Ishikawa (cell line): ENCODE measurements around the gene CDK7.

ENCODE experiments used
- CEBPB ChIP-seq: IDR thresholded peaks from 2 replicates; pipeline ENCODE4 v1.6.1; 2012
- CREB1 ChIP-seq: IDR thresholded peaks from 2 replicates; pipeline ENCODE4 v1.6.1; 2012; ENCODE audit warnings: low read depth
- EGR1 ChIP-seq: IDR thresholded peaks from 2 replicates; pipeline ENCODE4 v1.6.1; 2012
- EP300 ChIP-seq: IDR thresholded peaks from 2 replicates; pipeline ENCODE4 v1.6.1; 2012; ENCODE audit warnings: borderline replicate concordance
- FOXM1 ChIP-seq: IDR thresholded peaks from 2 replicates; pipeline ENCODE4 v1.6.1; 2012; ENCODE audit warnings: low read depth, borderline replicate concordance
- NFIC ChIP-seq: IDR thresholded peaks from 2 replicates; pipeline ENCODE4 v1.6.1; 2012
- RAD21 ChIP-seq: IDR thresholded peaks from 2 replicates; pipeline ENCODE4 v1.6.1; 2012; ENCODE audit warnings: low read depth
- TAF1 ChIP-seq: IDR thresholded peaks from 2 replicates; pipeline ENCODE4 v1.6.1; 2012; ENCODE audit warnings: low read depth, mild to moderate bottlenecking
- TCF12 ChIP-seq: IDR thresholded peaks from 2 replicates; pipeline ENCODE4 v1.6.1; 2012; ENCODE audit warnings: low read depth
- TEAD4 ChIP-seq: IDR thresholded peaks from 2 replicates; pipeline ENCODE4 v1.6.1; 2012
- YY1 ChIP-seq: IDR thresholded peaks from 2 replicates; pipeline ENCODE4 v1.6.1; 2012; ENCODE audit warnings: low read depth
- ZBTB7A ChIP-seq: IDR thresholded peaks from 2 replicates; pipeline ENCODE4 v1.6.1; 2012; ENCODE audit warnings: low read depth
- TF ChIP-seq, protein P1 (sequence below): IDR thresholded peaks from 2 replicates; pipeline ENCODE4 v1.6.1; 2012; ENCODE audit warnings: low read depth, mild to moderate bottlenecking
- TF ChIP-seq, protein P2 (sequence below): IDR thresholded peaks from 2 replicates; pipeline ENCODE4 v1.6.1; 2012
- TF ChIP-seq, protein P3 (sequence below): IDR thresholded peaks from 2 replicates; pipeline ENCODE4 v1.6.1; 2012

Gene CDK7

DNA sequence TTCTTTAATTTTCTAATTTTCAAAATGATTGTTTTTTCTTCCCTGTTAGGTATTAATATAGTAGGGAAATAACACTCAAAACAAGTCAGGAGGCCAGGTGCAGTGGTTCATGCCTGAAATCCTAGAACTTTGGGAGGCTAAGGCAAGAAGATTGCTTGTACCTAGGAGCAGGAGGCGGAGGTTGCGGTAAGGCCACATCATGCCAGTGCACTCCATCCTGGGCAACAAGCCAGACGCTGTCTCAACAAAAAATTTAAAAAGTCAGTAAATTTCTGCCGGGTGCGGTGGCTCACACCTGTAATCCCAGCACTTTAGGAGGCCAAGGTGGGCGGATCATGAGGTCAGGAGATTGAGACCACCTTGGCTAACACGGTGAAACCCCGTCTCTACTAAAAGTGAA lies 10.2 kb upstream of the CDK7 start:
- no peak for TF ChIP-seq EGR1
- TF ChIP-seq, protein P1, sequence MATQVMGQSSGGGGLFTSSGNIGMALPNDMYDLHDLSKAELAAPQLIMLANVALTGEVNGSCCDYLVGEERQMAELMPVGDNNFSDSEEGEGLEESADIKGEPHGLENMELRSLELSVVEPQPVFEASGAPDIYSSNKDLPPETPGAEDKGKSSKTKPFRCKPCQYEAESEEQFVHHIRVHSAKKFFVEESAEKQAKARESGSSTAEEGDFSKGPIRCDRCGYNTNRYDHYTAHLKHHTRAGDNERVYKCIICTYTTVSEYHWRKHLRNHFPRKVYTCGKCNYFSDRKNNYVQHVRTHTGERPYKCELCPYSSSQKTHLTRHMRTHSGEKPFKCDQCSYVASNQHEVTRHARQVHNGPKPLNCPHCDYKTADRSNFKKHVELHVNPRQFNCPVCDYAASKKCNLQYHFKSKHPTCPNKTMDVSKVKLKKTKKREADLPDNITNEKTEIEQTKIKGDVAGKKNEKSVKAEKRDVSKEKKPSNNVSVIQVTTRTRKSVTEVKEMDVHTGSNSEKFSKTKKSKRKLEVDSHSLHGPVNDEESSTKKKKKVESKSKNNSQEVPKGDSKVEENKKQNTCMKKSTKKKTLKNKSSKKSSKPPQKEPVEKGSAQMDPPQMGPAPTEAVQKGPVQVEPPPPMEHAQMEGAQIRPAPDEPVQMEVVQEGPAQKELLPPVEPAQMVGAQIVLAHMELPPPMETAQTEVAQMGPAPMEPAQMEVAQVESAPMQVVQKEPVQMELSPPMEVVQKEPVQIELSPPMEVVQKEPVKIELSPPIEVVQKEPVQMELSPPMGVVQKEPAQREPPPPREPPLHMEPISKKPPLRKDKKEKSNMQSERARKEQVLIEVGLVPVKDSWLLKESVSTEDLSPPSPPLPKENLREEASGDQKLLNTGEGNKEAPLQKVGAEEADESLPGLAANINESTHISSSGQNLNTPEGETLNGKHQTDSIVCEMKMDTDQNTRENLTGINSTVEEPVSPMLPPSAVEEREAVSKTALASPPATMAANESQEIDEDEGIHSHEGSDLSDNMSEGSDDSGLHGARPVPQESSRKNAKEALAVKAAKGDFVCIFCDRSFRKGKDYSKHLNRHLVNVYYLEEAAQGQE, result no peak
- TF ChIP-seq CEBPB, result no peak
- TF ChIP-seq FOXM1, result no peak

DNA sequence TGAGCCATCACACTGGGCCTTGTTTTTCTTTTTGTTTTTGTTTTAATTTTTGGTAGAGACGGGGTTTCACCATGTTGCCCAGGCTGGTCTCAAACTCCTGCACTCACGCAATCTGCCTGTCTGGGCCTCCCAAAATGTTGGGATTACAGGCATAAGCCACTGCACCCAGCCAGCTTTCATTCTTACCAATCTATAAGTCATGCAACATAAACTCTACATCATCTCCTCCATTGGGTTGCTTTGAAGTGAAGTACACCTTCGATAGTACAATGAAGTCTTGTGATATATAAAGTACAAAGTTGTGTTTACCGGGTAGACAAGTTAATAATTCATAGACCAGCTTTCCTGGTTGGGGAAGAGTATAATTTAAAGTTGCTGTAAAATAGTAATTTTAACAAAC lies 8.8 kb upstream of the CDK7 start:
- TF ChIP-seq CREB1, result no peak
- no peak for TF ChIP-seq RAD21
- TF ChIP-seq YY1, result no peak
- TF ChIP-seq, protein P2, sequence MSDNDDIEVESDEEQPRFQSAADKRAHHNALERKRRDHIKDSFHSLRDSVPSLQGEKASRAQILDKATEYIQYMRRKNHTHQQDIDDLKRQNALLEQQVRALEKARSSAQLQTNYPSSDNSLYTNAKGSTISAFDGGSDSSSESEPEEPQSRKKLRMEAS, result no peak
- no peak for TF ChIP-seq NFIC
- no peak for TF ChIP-seq TEAD4
- no peak for TF ChIP-seq TAF1
- no peak for TF ChIP-seq EGR1
- TF ChIP-seq EP300, result no peak
- TF ChIP-seq, protein P3, sequence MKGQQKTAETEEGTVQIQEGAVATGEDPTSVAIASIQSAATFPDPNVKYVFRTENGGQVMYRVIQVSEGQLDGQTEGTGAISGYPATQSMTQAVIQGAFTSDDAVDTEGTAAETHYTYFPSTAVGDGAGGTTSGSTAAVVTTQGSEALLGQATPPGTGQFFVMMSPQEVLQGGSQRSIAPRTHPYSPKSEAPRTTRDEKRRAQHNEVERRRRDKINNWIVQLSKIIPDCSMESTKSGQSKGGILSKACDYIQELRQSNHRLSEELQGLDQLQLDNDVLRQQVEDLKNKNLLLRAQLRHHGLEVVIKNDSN, result no peak
- TF ChIP-seq, protein P1, result no peak
- TF ChIP-seq ZBTB7A, result no peak
- no peak for TF ChIP-seq TCF12
- TF ChIP-seq CEBPB, result no peak

DNA sequence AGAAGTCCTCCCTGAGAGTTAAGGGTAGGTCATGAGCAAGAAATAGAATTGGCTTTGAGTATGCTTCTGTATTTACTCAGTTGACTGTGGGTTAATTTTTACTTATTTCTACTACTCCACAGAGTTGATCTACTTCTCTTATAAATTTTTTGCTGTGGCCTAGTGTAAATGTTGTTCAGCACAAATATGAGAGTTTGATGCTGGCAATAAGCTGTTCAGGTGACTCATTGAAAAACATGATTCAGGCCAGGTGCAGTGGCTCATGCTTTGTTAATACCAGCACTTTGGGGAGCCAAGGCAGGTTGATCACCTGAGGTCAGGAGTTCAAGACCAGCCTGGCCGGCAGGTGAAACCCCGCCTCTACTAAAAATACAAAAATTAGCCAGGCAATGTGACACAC lies 4.5 kb upstream of the CDK7 start:
- no peak for TF ChIP-seq FOXM1
- no peak for TF ChIP-seq RAD21
- TF ChIP-seq ZBTB7A, result no peak
- TF ChIP-seq, protein P3, result no peak
- no peak for TF ChIP-seq EGR1
- TF ChIP-seq, protein P2, result no peak

DNA sequence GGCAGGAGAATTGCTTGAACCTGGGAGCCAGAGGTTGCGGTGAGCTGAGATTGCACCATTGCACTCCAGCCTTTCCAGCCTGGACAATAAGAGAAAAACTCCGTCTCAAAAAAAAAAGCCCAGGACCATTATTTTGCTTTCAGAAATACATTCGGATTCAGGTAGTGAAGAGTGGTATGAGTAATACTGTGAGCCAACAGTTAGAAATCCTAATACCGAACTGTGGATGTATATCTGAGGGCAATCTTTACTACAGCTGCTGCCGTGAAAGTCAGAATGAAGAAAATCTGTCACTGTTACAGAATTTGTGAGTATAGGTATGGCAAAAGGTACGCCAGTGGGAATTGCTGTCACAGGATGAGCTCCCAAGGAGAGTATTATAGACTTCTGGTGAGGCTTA lies 3.4 kb upstream of the CDK7 start:
- TF ChIP-seq RAD21, result no peak
- no peak for TF ChIP-seq EGR1
- no peak for TF ChIP-seq CREB1
- TF ChIP-seq, protein P2, result no peak
- TF ChIP-seq TEAD4, result no peak
- TF ChIP-seq TCF12, result no peak
- no peak for TF ChIP-seq EP300
- TF ChIP-seq, protein P3, result no peak
- TF ChIP-seq YY1, result no peak
- TF ChIP-seq FOXM1, result no peak
- TF ChIP-seq TAF1, result no peak

DNA sequence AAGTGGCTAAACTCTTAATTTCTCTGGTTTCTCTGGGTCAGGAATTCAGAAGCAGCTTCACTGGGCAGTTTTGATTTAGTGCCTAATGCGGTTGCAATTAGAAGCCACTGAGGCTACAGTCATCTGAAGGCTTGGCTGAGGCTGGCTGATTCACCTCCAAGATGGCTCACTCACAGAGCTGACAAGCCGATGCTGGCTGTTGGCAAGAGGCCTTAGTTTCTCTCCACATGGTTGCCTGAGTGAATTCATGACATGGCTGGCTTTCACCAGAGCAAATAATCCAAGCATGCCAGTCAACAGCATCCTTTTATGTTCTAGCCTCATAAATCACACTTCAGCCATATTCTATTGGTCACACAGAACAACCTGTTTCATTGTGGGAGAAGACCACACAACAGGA lies 2.8 kb upstream of the CDK7 start:
- TF ChIP-seq, protein P2, result no peak

DNA sequence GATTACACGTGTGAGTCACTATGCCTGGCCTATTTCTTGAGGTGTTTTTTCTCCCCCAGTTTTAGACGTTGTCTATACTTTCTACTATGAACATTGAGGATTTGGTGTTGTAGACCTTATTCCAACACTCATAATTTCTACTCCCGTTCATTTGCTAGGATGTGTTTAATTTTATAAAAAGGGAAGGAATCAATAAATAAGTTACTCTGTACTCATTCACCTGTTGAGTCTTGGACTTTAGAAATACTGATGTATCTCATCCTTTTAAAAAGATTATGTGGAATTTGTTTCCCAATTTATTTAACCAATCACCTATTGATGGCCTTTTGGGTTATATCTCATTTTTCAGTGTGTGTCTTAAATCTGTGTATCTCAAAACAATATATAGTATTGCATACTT lies 3.2 kb downstream of the CDK7 start:
- TF ChIP-seq CEBPB (no peak), EP300 (no peak), TEAD4 (no peak), EGR1 (no peak), ZBTB7A (no peak), TAF1 (no peak), RAD21 (no peak), CREB1 (no peak), TCF12 (no peak), FOXM1 (no peak), YY1 (no peak), NFIC (no peak)
- TF ChIP-seq, protein P2, result no peak
- TF ChIP-seq, protein P1, result no peak
- TF ChIP-seq, protein P3, result no peak
